SKM-1 treated with dmso at 0.1 percent for 144 hours (cell line): Measurements from ENCODE around the gene SSTR4.

Experiments
- DNase-seq: peaks from one replicate; lab custom pipeline; 2025; ENCODE audit not compliant: unreplicated experiment; lab: John Stamatoyannopoulos, UW

Gene SSTR4

GRCh38 chr20:23017516-23017915 lies 17.6 kb upstream of the SSTR4 start:
- no peak for DNase-seq

DNA sequence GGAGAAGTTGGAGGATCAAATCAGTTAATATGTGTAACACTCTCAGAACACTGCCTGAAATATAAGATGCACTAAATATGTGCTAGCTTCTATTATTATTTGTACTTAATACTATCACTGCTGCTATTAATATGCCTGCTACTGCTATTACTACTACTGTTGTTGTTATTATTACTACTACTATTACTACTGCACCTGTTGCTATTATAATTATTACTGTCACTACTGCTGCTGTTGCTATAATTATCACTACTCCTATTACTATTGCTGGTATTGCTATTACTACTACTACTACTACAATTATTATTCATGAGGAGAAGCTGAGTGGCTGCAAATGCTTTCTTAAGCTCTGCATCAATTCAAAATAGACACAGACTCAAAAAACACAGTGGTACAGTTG lies 16.7 kb upstream of the SSTR4 start:
- no peak for DNase-seq

- no peak for DNase-seq
Measured at GRCh38 chr20:23018941-23019340, 16.2 kb upstream of the SSTR4 start.

GRCh38 chr20:23019403-23019802 lies 15.7 kb upstream of the SSTR4 start:
- DNase-seq, result no peak

DNA sequence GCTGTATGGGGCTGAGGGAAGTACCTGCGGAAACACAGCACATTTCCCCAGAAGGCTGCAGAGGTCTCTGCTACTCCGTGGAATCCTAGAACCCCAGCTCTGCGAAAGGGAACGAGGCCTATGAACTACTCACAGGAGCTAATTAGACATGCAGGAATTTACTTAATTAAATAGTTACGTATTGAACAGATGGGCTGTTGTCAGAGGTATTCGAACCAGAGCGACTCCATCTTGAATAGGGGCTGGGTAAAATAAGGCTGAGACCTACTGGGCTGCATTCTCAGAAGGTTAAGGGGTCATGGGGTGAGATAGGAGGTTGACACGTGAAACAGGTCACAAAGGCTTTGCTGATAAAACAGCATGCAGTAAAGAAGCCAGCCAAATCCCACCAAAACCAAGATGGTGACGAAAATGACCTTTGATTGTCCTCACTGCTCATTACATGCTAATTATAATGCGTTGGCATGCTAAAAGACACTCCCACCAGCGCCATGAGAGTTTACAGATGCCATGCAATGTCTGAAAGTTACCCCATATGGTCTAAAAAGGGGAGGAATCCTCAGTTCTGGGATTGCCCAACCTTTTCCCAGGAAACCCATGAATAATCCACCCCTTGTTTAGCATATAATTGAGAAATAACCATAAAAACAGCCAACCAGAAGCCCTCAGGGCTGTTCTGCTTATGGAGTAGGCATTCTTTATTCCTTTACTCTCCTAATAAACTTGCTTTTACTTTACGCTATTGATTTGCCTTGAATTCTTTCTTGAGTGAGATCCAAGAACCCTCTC lies 14.7 kb upstream of the SSTR4 start:
- DNase-seq, result no peak

GRCh38 chr20:23021541-23021940 lies 13.6 kb upstream of the SSTR4 start:
- DNase-seq, result no peak

- no peak for DNase-seq
Measured at GRCh38 chr20:23021951-23022350, 13.2 kb upstream of the SSTR4 start.

- DNase-seq, result no peak
Measured at GRCh38 chr20:23022849-23023248, 12.3 kb upstream of the SSTR4 start.

DNA sequence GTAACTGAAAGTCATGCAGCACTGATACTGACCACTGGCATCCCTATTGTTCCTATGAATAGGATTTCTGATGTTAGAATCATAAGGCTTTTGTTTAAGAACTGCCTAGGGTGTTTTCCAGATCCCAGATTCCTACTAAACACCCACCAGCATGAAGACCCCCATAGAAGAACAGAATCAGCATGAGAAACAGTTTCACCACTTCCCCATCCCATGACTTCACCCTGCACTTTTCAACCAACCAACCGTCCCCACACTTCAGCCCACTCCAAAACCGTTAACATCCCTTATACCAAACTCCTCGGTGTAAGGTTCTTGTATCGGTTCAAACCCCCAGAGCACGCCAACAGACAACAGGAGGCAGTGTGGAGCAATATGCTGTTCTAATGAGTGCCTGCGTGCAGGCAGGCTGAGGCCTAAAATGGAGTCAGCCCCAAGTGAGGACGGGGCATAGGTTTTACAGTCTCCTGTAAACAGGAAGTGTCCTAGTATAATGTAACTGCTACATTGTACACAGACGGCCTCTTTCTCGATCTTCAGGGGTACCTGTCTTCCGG lies 11.4 kb upstream of the SSTR4 start:
- no peak for DNase-seq

DNA sequence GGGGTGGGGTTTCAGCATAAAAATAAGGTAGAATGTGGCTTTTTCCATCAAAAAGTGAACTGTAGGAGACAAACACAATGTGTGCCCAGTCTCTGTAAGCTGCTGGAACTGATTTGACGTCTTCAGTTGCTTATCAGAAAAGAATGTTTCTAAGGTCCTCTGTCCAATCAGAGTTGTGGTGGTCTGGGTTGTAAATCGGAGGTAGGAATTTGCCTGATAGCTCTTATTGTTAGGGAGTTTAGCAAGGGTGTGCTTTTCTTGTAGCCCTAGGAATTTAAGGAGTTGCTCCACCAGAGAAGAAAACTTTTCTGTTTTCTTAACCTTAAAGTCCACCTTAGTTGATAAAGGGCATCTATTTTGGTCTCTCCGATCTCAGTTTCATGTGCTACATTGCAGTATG lies 10.4 kb upstream of the SSTR4 start:
- DNase-seq, result no peak

DNA sequence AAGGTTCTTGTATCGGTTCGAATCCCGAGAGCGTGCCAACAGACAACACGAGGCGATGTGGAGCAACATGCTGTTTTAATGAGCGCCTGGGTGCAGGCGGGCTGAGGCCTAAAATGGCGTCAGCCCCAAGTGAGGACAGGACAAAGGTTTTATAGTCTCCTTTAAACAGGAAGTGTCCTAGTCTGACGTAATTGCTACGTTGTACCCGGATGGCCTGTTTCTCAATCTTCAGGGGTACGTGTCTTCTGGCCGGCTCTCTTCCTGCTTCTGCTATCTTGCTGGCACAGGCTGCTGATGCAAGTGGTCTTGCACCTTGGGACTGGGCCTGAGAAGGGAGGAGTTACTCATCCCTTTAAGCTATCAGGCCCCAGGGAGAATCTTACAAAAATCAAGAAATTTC lies 9.6 kb upstream of the SSTR4 start:
- DNase-seq, result peak; percentile 84

- DNase-seq, result peak; percentile 67
Measured at GRCh38 chr20:23027721-23028120, 7.4 kb upstream of the SSTR4 start.

GRCh38 chr20:23028392-23028791 lies 6.7 kb upstream of the SSTR4 start:
- DNase-seq, result no peak

- no peak for DNase-seq
Measured at GRCh38 chr20:23029324-23029723, 5.8 kb upstream of the SSTR4 start.

DNA sequence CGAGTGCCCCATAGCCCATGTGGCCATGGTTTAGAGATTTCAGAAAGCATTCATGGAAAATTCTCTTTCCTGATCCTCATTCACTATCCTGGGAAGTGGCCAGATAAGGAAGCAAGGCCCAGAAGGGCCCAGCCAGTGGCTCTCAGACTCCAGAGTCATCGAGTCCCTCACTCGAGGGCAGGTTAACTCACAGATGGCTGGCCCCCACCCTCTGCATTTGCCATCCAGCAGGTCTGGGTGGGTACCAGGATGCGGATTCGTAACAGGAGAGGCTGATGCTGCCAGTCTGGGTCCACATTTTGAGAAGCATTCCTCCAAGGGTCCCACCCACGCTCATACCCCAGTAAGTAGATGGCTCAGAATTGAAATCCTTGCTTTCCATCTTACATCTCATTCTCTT lies 3.8 kb upstream of the SSTR4 start:
- no peak for DNase-seq

- DNase-seq, result no peak
Measured at GRCh38 chr20:23032056-23032749, 2.9 kb upstream of the SSTR4 start.

GRCh38 chr20:23032750-23033078 lies 2.4 kb upstream of the SSTR4 start:
- DNase-seq, result no peak

- no peak for DNase-seq
Measured at GRCh38 chr20:23033918-23034317, 1.2 kb upstream of the SSTR4 start.

DNA sequence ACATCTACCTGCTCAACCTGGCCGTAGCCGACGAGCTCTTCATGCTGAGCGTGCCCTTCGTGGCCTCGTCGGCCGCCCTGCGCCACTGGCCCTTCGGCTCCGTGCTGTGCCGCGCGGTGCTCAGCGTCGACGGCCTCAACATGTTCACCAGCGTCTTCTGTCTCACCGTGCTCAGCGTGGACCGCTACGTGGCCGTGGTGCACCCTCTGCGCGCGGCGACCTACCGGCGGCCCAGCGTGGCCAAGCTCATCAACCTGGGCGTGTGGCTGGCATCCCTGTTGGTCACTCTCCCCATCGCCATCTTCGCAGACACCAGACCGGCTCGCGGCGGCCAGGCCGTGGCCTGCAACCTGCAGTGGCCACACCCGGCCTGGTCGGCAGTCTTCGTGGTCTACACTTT lies 619 bp downstream of the SSTR4 start:
- DNase-seq, result no peak

GRCh38 chr20:23036371-23036770 lies 1.3 kb downstream of the SSTR4 start:
- no peak for DNase-seq

- DNase-seq, result no peak
Measured at GRCh38 chr20:23037017-23037481, 1.9 kb downstream of the SSTR4 start.

GRCh38 chr20:23039136-23039875 lies 4.2 kb downstream of the SSTR4 start:
- no peak for DNase-seq
